Effector memory CD4-positive, alpha-beta T cell (primary cell): ENCODE measurements around the gene IFITM5.
"Not testable (repeated sequence)": the region's sequence is repeated elsewhere in the genome, so short reads cannot be mapped to it uniquely, and the experiment has no call there.

Source experiments
- DNase-seq, 3 donors: peaks; one replicate each; pipeline ENCODE4 v3.0.0-alpha.2; 2020
- H3K27ac ChIP-seq: 2 replicates; pipeline ENCODE4 v1.7.0; 2013; ENCODE audit warnings: mild to moderate bottlenecking, low read length, moderate library complexity; ENCODE audit not compliant: insufficient read depth, poor library complexity, severe bottlenecking
- H3K27me3 ChIP-seq: replicated peaks from 2 replicates; pipeline ENCODE4 v1.7.0; 2013; ENCODE audit warnings: mild to moderate bottlenecking, low read length; ENCODE audit not compliant: insufficient read depth, control insufficient read depth, poor library complexity, severe bottlenecking
- H3K36me3 ChIP-seq: 2 replicates; pipeline ENCODE4 v1.7.0; 2013; ENCODE audit warnings: mild to moderate bottlenecking, low read length, moderate library complexity; ENCODE audit not compliant: control insufficient read depth, insufficient read depth
- H3K4me1 ChIP-seq: 2 replicates; pipeline ENCODE4 v1.7.0; 2013; ENCODE audit warnings: low read length, mild to moderate bottlenecking; ENCODE audit not compliant: control insufficient read depth, insufficient read depth, poor library complexity, severe bottlenecking
- H3K4me3 ChIP-seq: 2 replicates; pipeline ENCODE4 v1.7.0; 2013; ENCODE audit warnings: low read length, low read depth, mild to moderate bottlenecking; ENCODE audit not compliant: insufficient read depth, poor library complexity, severe bottlenecking
- H3K9me3 ChIP-seq: 2 replicates; pipeline ENCODE4 v1.7.0; 2013; ENCODE audit warnings: mild to moderate bottlenecking, low read length, moderate library complexity; ENCODE audit not compliant: control insufficient read depth

Gene IFITM5

DNA sequence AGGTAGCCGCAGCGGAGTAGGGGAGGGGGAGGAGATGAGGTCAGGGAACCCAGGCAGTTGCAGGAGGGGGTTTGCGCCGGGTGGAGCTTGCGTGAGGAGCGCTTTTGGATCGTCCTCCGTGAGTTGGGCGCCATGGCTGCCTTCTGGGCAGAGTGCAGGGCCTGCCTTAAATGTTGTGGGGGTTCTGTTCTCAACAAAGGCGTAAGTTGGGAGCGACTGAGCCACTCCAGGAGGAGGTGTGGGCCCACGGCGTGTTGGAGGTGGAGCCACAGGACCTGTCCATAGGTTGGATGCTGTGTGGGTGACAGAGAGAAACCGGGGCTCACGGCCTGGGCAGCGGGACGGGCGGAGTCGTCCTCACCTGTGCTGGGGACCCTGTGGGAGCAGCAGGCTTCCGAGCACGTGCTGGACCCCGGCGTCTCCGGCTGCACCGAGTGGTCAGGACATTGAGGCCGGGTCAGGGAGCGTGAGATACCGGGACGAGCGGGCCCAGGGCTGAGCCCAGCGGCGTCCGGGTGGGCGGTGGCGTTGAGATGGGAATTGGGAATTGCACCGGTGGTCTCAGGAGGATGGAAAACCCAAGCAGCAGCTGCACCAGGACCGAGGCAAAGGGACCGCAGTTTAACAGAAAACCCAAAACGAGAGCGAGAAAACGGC is 11.4 kb downstream of the IFITM5 start:
- Histone ChIP-seq H3K27ac (peak overlapping the region; percentile 96), H3K4me1 (peaks cover 9% of the 10 kb centered on the region), H3K9me3 (no peaks in the 10 kb centered on the region), H3K4me3 (peak overlapping the region; percentile 90), H3K36me3 (peaks cover 14% of the 10 kb centered on the region), H3K27me3 (no peaks in the 10 kb centered on the region)
- DNase-seq, result no peak

DNA sequence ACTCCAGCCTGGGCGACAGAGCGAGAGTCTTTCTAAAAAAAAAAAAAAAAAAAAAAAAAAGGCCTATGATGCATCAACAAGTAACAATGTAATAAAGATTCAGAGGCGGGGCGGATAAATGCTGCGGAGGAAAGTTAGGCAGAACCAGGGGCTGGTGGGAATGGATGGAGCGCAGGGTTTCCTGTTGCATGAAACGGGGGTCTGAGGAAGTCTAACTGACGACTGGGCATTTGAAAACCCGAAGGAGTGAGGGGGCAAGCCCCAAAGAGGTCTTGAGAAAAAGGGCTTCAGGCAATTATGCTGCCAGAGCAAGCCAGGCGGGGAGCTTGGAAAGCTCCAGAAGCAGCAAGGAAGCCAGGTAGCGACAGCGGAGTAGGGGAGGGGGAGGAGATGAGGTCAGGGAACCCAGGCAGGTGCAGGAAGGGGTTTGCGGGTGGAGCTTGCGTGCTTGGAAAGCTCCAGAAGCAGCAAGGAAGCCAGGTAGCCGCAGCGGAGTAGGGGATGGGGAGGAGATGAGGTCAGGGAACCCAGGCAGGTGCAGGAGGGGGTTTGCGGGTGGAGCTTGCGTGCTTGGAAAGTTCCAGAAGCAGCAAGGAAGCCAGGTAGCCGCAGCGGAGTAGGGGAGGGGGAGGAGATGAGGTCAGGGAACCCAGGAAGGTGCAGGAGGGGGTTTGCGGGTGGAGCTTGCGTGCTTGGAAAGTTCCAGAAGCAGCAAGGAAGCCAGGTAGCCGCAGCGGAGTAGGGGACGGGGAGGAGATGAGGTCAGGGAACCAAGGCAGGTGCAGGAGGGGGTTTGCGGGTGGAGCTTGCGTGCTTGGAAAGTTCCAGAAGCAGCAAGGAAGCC is 12.1 kb downstream of the IFITM5 start:
- peak overlapping the region; percentile 96 for H3K27ac ChIP-seq
- peak; percentile 75 to 84 (median 78) for DNase-seq

GRCh38 chr11:285894-286220 is 13.5 kb downstream of the IFITM5 start:
- Histone ChIP-seq H3K9me3 (no peaks in the 10 kb centered on the region), H3K27ac (no peak overlapping the region), H3K36me3 (peaks cover 7% of the 10 kb centered on the region), H3K4me1 (peaks cover 30% of the 10 kb centered on the region), H3K27me3 (no peaks in the 10 kb centered on the region), H3K4me3 (no peak overlapping the region)
- DNase-seq, result no peak

More for the DNA sequence above, 12.1 kb downstream of the IFITM5 start:
- Histone ChIP-seq H3K4me3 (peak overlapping the region; percentile 90), H3K4me1 (peaks cover 17% of the 10 kb centered on the region)
- not testable (repeated sequence) for H3K9me3 ChIP-seq, H3K27me3 ChIP-seq, H3K36me3 ChIP-seq

GRCh38 chr11:285021-285893 is 14.1 kb downstream of the IFITM5 start:
- DNase-seq, result no peak
- Histone ChIP-seq H3K9me3 (no peaks in the 10 kb centered on the region), H3K4me3 (no peak overlapping the region), H3K27ac (no peak overlapping the region), H3K4me1 (peaks cover 36% of the 10 kb centered on the region), H3K36me3 (peaks cover 3% of the 10 kb centered on the region), H3K27me3 (no peaks in the 10 kb centered on the region)

DNA sequence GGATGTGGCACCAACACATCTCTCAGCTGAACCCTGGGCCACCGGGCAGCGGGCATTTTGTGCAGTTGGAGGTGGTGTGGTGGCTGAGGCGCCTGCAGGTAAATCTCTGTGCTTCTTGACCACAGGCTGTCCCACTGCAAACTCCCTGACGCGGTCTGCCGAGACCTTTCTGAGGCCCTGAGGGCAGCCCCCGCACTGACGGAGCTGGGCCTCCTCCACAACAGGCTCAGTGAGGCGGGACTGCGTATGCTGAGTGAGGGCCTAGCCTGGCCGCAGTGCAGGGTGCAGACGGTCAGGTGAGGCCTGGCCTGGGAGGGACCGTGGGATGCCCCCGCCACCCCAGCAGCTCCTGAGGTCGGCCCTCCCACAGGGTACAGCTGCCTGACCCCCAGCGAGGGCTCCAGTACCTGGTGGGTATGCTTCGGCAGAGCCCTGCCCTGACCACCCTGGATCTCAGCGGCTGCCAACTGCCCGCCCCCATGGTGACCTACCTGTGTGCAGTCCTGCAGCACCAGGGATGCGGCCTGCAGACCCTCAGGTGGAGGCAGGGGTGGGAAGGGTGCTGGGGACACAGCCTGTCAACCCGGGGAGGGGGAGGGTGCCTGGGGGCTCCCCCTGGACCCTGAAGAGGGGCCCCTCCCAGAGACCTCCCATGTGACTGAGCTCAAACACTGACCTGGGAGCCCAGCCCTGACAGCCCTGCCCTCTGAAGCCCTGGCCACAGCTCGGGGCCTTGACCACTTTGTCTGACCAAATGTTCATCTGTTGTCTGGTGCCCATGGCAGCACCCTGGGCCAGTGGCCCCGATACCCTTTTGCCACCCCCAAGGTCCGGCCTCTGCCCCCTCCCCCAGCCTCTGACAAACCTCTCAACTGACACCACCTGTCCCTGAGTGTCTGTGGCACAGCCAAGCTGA is 15.0 kb downstream of the IFITM5 start:
- no peak for DNase-seq
- Histone ChIP-seq H3K4me1 (peaks cover 43% of the 10 kb centered on the region), H3K4me3 (no peak overlapping the region), H3K27ac (no peak overlapping the region), H3K9me3 (no peaks in the 10 kb centered on the region), H3K27me3 (no peaks in the 10 kb centered on the region), H3K36me3 (no peaks in the 10 kb centered on the region)

GRCh38 chr11:283405-284104 is 15.8 kb downstream of the IFITM5 start:
- H3K27me3 ChIP-seq, result no peaks in the 10 kb centered on the region
- H3K4me1 ChIP-seq, result peaks cover 51% of the 10 kb centered on the region
- DNase-seq, result no peak
- H3K36me3 ChIP-seq, result no peaks in the 10 kb centered on the region
- H3K27ac ChIP-seq, result no peak overlapping the region
- H3K4me3 ChIP-seq, result no peak overlapping the region
- H3K9me3 ChIP-seq, result no peaks in the 10 kb centered on the region

DNA sequence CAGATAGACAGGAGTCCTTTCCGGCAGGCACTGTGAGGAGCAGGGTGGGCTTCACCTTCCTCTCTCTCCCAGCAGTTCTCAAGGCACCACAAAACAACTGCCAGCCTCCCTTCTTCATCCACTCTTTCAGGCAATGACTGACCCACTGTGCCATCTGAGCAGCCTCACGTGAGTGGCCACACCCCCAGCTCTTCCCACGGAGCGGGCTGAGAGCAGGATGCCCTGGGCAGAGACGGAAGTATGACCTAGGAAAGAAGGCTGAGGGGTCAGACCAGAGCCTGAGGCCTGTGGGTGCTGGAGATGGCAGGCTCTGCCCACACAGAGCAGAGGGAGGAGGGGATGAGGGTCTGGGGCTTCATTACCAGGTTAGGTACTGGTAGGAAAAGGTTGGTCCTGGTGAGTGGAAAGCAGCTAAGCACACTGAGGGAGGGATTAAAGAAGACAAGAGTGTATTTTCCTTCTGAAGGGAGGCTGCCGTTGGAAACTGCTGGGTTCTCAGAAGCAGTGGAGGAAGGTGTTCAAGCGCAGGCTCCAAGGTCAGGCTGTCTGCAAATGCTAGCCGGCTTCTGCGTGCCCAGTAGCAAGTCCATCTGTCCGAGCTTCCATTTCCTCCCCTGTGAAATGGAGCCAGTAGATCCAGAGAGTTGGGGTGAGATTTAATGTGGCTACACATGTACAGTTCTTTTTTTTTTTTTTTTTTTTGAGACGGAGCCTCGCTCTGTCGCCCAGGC is 16.5 kb downstream of the IFITM5 start:
- no peak overlapping the region for H3K4me3 ChIP-seq
- H3K36me3 ChIP-seq, result no peaks in the 10 kb centered on the region
- DNase-seq, result no peak
- H3K9me3 ChIP-seq, result no peaks in the 10 kb centered on the region
- peaks cover 53% of the 10 kb centered on the region for H3K4me1 ChIP-seq
- H3K27me3 ChIP-seq, result no peaks in the 10 kb centered on the region
- H3K27ac ChIP-seq, result no peak overlapping the region

DNA sequence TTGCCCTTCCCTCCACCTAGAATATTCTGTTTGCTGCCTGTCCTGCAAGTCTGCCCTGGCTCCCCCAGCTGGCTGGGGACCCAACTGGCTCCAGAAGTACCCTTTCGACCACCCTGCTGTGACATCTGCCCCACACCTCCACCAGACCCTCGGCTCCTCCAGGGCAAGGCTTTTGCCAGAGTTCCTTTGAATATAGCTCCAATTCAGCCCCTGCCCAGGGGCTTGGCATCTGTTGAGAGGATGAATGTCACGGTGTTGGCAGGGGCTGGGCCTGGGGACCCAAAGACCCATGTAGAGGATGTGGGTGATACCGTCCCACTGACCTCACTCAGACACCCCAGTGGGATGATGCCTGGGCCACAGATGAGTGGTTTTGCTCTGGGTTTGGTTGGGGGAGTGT is 17.2 kb downstream of the IFITM5 start:
- H3K27ac ChIP-seq, result no peak overlapping the region
- H3K27me3 ChIP-seq, result no peaks in the 10 kb centered on the region
- no peak for DNase-seq
- H3K9me3 ChIP-seq, result no peaks in the 10 kb centered on the region
- H3K4me3 ChIP-seq, result peak overlapping the region; percentile 63
- no peaks in the 10 kb centered on the region for H3K36me3 ChIP-seq
- peaks cover 53% of the 10 kb centered on the region for H3K4me1 ChIP-seq
